Activated naive CD4-positive, alpha-beta T cell treated with Interleukin-2 at 50 U/mL for 16 hours (primary cell): Measurements from ENCODE around the gene MTARC2.
A peak's percentile ranks its signal among the peaks of the same experiment; 100 is the strongest.
"Not testable (repeated sequence)": the region's sequence is repeated elsewhere in the genome, so short reads cannot be mapped to it uniquely, and the experiment has no call there.

ENCODE experiments used
- DNase-seq: peaks from one replicate; pipeline ENCODE4 v3.0.0-alpha.2; 2020

The MTARC2 gene

DNA sequence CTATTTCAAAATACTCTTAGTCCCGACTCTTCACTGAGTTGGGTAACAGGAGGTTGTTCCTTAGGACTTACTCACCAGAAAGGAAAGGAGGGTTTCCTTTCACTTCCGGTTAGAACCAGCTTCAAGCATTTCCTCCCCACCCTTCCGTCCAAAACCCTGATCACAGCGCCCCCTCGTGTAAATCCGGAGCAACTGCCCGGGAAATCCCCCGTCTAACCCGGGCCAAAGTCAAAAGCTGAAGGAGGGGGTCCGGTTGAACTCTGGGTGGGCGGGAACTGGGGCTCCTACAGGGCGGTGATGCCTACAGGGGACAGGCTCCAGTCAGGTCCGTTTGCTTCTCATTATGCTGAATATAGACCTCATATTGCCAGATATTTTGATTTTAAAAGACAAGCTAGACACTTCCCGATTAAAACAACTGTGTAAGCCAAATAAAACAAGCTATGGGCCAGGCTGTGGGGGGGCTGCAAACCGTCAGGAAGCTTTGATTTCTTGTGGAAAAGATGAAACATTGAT is 15.0 kb upstream of the MTARC2 start:
- DNase-seq = peak; percentile 75

DNA sequence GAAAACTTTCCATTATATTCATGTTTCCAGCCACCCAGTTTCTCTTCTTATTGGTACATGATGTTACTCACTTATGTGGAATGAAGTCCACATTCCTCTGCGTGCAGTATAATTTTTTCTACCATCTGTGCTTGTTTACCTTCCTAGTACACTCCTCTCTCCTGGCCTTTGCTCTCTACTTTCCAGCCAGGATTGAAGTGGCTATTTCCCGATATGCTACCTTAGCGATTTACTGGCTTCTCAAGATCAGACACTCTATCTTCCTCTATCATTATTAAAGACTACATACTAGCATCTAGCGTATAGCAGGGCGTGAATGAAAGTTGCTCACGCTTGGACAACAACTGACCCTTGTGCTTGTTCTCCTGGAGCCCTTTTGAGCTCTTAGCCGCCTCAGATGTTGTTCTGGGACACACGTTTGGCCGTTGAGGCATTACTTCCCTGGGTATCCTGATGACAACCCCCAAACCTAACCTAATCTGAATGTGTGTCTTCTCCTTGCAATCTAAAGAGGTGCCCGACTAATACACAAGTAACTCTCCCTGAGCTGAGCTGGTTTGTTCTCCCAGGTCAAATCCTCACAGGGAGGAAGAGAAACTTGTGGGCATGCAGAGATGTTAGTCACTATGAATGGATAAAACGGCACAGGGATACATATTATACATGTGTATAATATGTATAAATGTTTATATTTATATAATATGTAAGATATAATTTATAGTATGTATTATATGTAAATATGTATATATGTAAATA is 13.4 kb upstream of the MTARC2 start:
- no peak for DNase-seq

DNA sequence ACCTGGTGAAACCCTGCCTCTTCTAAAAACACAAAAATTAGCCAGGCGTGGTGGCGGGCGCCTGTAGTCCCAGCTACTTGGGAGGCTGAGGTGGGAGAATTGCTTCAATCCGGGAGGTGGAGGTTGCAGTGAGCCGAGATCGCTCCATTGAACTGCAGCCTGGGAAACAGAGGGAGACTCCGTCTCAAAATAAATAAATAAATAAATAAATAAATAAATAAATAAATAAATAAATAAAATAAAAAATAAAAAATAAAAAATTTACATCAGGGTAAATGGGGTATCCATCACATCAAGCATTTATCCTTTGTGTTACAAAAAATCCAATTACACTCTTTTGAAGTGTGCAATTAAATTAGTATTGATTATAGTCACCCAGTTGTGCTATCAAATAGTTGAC is 11.8 kb upstream of the MTARC2 start:
- DNase-seq = not testable (repeated sequence)

DNA sequence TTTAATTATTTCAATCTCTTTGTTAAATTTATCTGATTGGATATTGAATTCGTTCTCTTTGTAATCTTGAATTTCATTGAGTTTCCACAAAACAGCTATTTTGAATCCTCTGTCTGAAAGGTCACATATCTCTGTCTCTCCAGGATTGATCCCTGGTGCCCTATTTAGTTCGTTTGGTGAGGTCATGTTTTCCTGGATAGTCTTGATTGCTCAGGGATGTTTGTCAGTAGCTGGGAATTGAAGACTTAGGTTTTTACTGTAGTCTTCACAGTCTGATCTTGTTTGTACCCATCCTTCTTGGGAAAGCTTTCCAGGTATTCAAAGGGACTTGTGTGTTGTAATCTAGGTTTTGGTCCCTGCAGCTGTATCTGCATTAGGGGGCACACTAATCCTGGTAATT is 6.8 kb upstream of the MTARC2 start:
- DNase-seq = no peak

DNA sequence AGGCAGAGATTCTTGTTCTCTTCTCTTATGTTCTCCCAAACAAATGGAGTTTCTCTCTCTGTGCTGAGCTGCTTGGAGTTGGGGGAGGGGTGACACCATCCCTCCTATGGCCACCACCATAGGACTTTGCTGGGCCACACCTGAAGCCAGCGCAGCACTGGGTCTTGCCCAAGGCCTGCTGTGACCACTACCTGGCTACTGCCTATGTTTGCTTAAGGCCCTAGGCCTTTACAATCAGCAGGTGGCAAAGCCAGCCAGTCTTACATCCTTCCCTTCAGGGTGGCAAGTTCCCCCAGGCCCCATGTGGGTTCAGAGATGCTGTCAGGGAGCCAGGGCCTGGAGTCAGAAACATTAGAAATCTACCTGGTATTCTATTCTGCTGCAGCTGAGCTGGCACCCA is 6.3 kb upstream of the MTARC2 start:
- DNase-seq = no peak

DNA sequence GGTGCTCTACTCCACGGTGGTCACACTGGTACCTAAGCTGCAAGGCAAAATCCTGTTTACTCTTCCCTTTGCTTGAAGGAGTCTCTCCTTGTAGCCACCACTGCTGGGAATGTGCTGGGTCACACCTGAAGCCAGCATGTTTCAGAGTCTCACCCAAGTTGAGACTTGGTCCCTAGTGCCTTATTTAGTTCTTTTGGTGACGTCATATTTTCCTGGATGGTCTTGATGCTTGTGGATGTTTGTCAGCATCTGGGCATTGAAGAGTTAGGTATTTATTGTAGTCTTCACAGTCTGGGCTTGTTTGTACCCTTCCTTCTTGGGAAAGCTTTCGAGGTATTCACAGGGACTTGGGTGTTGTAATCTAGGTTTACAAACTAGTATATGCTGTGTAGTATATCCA is 5.6 kb upstream of the MTARC2 start:
- DNase-seq = no peak

DNA sequence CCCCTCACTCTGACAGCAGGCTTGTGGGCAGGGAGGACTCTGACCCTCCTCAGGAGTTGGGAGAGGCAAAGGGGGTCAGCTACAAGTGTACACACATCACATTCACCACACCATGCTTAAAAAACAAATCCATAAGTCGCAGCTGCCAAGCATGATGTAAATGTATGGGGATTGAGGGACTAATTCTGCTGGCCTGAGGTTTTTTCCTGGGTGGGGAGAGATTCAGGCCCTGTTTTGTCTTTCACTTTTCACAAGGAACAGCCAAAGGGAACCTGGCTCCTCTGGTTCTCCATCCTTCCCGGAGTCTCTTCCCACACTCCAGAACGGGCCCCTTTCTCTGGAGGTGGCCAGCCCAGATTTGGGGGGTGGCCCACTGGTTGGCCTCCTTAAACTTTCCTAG is 1.3 kb upstream of the MTARC2 start:
- no peak for DNase-seq

DNA sequence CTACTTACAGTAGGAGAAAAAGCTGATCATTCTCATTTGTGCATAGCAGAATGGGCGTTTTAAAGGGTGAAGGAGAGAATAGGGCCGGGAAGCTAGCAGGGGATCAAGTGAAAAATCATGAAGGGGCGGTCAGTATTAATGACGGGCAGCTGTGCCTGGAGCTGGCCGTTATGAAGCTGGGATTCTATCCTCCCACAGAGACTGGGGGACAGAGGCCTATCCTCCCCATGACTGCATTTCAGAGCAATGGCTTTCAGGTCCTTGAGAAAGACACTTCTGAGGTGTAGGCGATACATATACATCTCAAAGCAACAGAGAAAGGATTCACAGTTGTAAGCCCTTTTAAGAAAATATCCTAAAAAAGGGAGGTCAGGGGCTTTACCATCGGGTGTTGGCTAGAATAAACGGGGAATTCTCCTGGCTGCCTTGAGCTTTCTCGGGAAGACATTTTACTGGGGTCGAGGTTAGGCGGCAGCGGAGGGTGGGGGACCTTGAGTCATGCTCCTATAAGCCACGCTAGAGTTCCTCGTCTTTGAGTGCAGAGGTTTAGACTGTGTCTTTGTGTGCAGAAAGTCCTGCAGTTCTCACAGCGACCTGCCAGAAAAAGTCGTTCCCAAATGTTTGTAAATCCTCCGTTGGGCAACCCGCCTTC is 559 bp upstream of the MTARC2 start:
- no peak for DNase-seq

DNA sequence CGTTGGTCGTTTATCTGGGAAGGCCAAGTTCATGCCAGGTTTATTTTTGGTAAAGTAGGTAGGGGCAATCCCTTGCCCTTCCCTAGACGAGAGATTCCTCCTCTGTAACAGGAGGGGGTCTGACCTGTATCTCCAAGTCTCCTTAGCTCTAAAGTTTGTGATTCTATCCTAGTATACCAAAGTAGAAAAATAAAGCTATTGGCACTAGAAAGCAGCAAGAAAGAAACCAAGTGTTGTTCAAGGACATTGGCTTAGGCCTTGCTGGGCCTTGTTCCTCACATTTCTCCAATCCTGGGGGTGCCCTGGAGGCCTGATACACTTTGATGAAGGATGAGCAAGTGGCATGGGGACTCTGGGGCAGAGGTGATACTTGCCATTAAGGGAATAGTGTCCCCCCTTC is 814 bp downstream of the MTARC2 start:
- DNase-seq = no peak

DNA sequence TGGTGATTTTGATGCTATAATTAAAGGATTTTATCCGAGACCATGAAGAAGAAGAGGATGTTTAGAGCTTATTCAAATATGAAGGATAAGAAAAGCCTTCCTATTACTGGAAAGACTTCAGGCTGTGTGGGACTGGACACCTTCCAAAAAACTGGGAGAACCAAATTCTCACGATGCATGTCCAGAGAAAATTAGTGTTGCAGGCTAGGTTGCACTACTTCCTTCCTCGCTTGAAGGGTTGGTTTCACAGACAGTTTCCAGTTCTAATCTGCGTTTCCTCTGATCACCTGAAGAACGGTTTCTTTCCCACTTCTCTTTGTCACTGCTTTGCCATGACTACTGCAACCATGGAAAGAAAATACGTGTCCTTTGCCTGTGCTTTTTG is 2.0 kb downstream of the MTARC2 start:
- DNase-seq = no peak

DNA sequence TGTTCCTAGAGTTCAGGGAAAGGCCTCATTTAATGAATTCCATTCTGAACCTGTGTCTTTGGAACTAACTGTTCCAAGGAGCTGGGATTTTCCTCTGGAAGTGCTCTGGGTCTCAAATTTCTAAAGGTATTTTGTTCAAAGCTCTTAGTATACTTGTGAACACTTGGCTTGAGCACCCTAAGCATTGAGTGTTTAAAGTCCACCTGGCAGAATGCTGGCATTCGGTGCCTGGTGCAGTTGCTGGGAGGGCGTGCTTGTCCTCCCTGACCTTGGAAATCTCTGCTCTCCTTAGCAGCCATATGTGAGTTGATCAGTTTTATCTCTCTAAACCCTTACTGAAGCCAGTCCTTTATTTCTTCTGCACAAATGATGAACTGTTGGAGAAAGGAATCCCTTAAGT is 3.0 kb downstream of the MTARC2 start:
- no peak for DNase-seq

DNA sequence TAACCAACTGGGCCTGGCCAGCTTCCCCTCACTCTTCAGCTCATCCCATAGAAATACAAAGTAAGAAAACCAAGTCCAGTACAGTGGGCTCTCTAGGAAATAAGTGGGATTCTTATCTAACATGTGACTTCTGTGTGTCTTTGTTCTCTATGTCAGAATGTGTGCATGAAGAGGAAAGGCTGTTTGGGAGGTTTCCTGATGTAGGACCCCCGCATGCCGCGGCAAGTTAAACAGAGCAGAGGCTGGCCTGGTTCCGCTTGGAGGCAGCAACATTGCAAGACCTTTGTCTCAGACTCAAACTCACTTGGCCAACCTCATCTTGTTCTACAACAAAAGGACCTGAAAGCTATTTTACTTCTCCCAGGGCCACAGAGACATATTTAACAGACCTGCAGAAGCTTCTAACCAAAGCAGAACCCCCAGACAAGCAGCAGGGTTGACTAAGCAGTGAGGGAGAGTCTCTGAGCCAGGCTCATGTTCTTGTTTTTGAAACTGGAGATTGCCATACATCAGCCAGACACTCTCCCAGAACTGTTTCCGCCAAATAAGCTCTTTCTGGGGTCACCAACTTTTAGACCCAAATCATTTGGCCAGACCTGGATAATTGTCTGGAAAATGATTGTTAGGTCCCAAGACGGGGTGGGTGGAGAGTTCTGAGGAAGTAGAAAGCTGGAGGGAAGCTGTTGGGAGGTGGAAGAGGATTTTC is 6.2 kb downstream of the MTARC2 start:
- no peak for DNase-seq

DNA sequence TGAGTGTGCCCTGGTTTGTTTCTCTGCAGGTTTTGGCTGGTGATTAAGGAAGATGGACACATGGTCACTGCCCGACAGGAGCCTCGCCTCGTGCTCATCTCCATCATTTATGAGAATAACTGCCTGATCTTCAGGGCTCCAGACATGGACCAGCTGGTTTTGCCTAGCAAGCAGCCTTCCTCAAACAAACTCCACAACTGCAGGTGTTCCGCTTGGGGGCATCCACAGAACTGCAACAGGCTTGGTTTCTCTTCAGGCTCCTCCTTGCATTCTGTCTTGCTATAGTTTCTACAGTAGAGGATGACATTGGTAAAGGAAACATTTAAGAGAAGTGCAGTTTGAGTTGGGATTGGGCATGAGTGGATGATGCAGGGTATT is 6.8 kb downstream of the MTARC2 start:
- no peak for DNase-seq

DNA sequence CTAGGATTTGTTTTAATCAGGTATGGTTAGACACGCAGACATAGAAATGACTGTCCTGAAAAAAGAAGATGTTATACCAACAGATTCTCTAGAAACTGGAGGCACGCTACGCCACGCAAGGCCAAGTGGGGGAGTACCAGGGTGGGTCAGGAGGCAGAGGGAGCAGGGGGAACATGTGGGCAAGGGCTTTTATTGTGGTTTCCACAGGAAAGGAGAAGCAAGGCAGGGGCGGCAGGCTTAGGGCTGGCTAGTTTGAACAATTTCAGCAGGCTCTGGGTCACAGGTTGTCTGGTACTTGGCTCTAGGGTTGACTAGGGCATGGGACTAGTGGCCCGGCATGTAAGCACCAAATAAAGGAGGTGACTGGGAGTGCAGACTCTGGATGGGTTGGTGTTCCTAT is 7.2 kb downstream of the MTARC2 start:
- DNase-seq = no peak

DNA sequence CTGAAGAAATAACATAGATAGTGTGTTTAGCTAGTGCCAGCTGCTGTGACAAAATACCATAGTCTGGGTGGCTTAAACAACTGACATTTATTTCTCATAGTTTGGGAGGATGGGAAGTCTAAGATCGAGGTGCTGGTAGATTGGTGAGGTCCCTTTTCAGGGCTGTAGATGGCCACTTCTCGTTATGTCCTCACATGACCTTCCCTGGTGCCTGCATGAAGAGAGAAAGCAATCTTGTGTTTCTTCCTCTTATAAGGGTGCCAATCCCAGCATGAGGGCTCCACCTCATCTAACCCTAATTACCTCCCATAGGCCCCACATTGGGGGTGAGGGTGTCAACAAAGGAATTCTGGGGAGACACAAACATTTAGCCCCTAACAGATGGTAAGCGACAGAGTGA is 9.3 kb downstream of the MTARC2 start:
- DNase-seq = no peak

DNA sequence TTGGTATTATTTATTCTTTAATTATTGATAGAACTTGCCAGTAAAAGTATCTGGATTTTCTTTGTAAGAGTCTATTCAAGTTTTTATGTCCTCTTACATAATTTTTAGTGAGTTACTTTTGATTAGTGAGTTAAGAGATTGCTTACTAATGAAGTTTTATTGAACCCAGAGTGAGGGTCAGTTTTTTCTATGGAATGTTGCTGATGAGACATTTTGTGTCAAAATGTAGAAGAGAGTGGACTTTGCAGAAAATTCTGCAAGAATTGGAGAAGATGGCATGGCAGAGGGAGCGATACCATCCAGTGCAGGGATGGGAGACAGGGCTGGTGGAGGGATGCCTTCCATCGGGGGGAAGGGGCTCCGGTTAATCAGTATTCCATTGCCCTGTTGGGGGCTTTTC is 11.0 kb downstream of the MTARC2 start:
- no peak for DNase-seq

DNA sequence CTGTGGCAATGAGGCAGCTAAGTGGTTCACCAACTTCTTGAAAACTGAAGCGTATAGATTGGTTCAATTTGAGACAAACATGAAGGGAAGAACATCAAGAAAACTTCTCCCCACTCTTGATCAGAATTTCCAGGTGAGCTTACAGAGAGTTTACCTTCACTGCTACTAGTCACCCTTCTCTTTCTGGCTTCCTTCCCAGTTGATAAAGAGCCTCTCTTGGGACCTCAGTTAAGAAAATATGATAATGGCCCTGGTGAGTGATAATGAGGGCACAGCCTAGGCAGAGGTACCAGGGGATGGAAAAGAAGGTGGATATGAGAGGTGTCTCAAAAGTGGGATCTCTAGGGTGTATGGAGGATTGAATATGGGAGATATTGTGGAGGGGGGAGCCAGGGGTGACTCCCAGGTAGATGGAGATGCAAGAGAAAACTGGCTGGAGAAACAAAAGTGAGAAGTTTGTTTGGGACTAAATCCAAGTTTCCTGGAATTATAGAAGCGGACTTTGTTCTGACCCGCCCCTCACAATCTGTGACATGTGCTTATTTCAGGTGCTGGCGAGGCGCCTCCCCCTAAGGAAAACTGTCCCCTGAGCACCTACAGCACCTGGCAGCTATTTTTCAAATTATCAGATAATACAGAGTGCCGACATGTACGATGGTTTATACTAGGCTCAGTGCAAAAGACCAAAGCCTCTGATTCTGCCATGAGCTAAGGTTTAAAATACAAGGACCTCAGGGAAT is 13.7 kb downstream of the MTARC2 start:
- DNase-seq = no peak

DNA sequence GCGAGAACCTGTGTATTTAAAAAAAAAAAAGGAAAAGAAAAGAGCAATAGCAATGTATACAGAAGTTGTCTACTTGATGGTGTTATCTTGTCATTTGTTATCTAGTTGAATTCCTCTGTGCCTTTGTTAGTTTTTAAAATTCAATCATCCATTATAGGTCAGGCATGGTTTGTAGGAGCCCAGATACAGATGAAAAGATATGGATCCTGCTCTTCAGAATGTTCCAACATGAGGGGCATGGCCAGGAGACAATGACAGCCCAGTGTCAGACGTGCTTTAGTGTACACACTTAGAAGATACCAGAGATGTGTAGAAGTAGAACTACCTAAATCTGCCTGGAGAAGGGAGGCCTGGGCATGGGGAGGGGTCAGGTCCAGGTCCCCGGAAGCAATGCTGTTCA is 16.6 kb downstream of the MTARC2 start:
- no peak for DNase-seq

DNA sequence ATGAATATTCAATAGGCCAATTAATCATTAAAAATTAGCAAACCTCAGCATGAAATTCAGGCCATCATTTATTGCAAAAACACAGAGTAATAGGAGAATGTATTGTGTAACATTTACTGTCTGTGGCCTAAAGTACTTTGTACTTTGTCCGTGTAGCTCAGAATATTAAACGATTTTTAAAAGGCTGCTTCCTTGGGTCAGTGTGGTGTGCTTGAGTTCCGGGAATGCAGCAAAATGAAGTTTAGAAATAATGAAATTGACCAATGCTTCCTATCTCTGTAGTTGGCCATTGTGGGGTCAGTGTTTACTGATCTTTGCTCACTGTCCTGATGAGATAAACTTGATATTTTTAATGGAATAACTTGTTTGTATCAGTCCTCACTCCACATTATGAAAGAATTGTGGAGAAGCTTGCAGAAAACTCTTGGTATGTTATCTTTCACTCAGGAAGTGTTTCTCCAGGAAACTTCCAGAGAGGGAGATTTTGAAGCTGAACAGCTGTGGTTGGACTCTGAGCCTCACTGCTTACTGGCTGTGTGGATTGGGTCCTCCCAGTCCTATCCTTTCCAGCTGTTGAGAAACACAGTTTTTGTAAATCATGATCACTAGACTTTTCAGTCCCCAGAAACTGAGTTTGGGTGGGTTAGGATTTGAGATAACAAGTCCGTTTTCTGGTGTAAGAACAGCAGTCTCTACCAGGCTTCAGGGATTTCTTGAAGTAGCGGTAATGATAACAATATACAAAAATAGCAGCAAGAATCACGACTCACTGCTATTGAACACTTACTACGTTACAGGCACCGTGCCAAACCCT is 19.4 kb downstream of the MTARC2 start:
- DNase-seq = no peak

DNA sequence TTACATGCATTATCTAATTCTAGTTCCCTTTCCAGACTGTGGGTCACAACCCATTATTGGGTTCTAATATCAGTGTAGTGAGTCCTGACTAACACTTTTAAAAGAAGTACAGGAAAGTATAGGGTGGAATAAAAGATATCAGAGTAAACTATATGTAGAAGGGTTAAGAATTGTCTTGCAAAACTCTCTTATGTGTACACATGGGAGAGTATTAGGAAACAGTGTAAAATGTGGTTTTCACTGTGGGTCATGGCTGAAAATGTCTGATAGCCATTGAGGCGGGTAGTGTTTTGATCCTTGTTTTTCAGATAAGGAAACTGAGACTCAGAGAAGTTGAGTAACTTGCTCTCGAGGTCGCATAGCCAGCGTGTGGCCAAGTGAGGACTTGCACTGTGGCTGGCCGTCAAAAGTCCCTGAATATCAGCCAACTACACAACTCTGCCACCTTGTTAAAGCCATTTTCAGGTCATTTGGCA is 20.0 kb downstream of the MTARC2 start:
- no peak for DNase-seq

DNA sequence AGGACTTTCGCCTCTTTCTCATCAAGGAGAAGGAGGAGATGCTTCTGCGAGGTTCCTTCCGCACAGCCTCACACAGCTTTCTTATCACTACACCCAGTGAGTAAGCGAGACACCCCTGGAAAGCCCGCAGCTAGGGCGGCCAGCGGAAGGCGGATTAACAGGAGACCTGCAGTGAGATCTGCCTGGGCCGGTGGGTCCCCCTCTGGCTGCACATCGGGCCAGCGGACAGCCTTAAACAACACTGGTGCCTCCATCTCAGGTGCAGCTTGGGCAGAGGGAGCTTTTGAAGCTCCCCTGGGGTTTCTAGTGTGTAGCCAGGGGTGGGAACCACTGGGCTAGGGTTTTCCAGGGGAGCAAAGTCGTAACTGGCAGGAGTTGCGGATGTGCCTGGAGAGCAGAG is 21.1 kb downstream of the MTARC2 start:
- no peak for DNase-seq

DNA sequence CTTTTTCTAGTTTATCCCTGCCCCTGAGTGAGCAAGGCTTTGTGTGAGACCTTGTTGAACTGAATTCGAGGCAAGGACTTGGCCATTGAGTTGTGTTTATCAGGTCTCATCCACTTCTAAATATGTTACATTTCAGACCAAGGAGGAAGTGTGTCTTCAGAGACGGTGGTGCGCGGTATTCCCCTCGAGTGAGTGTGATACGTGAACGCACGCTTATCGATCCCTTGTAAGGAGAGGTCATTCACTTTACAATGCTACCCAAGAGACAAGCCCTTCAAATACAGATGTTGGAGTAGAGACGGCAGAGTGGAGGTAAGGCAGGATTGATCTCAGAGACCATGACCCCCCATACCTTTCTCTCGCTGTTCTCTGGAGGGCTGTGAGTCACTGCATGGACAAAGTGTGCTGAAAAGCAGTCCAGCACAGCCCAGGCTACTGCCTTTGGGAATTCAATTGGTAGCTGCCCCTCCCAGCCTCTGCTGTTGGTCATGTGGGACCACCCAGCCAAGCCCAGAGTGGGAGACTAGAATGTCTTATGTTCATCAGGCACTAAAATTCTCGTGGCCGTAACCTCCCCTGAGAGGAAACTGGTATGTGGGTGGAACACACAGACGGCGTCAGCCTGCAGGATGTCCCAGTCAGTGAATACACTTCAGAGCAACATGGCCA is 22.3 kb downstream of the MTARC2 start:
- DNase-seq = no peak
